Sigmoid colon (tissue), 7 donors: ENCODE results near the gene RHOC. TPM values are rescaled to one million over a fixed set of nuclear protein-coding genes. Genes with fewer than 3 reads are reported as not detected.
A peak's percentile ranks its signal among the peaks of the same experiment; 100 is the strongest.

Experiments used
- DNase-seq: peaks from one replicate; pipeline ENCODE4 v3.0.0-alpha.2; 2019
- H3K27ac ChIP-seq, 4 donors: fragments of 200-600 bp; sonication (generic); one replicate each; pipeline ENCODE4 v1.5.1; 2016 to 2019; ENCODE audit warnings: mild to moderate bottlenecking in 1 of 4
- H3K27me3 ChIP-seq, 3 donors: fragments of 200-600 bp; sonication (generic); one replicate each; pipeline ENCODE4 v1.5.1; 2019; ENCODE audit warnings: mild to moderate bottlenecking in 1 of 3
- H3K36me3 ChIP-seq, 4 donors: fragments of 200-600 bp; sonication (generic); one replicate each; pipeline ENCODE4 v1.5.1; 2016 to 2019
- H3K4me1 ChIP-seq, 4 donors: fragments of 200-600 bp; sonication (generic); one replicate each; pipeline ENCODE4 v1.5.1; 2017 to 2019
- H3K4me3 ChIP-seq, 4 donors: fragments of 200-600 bp; sonication (generic); one replicate each; pipeline ENCODE4 v1.5.1; 2017 to 2019; ENCODE audit warnings: mild to moderate bottlenecking in 2 of 4, moderate library complexity in 1 of 4
- H3K9me3 ChIP-seq, 4 donors: fragments of 200-600 bp in 3 of 4; sonication (generic) in 3 of 4; one replicate each; pipeline versions ENCODE4 v1.5.1 to v1.6.1; 2013 to 2019
- CTCF ChIP-seq, 4 experiments: fragments of 450-650 bp in 3 of 4; fragments of 200-600 bp in 1 of 4; IDR thresholded peaks; one replicate each; pipeline ENCODE4 v1.5.1; 2016 to 2019; ENCODE audit warnings: antibody characterized with exemption in 4 of 4, mild to moderate bottlenecking in 3 of 4, moderate library complexity in 2 of 4
- EP300 ChIP-seq, 4 donors: sonication (generic); formaldehyde crosslinking; IDR thresholded peaks; one replicate each; pipeline ENCODE4 v1.6.1; 2017; ENCODE audit warnings: antibody characterized with exemption in 4 of 4
- POLR2A ChIP-seq, 2 donors: fragments of 450-650 bp; IDR thresholded peaks; one replicate each; pipeline ENCODE4 v1.6.1; 2016; ENCODE audit warnings: antibody characterized with exemption in 2 of 2, mild to moderate bottlenecking in 2 of 2, moderate library complexity in 2 of 2
- POLR2AphosphoS5 ChIP-seq, 4 donors: sonication (generic); formaldehyde crosslinking; IDR thresholded peaks; one replicate each; pipeline ENCODE4 v1.6.1; 2017; ENCODE audit warnings: antibody characterized with exemption in 4 of 4
- WGBS, 2 donors: extraction: QIAGEN DNeasy Blood & Tissue Kit; methylation state at CpG; one replicate each; pipeline ENCODE4 v1.1.7; 2013; 5-methylcytosine and 5-hydroxymethylcytosine counted together
- intact Hi-C: fragments of 100-400 bp; cut with DNase I; formaldehyde crosslinking; loops from one replicate; pipeline ENCODE4 v1.15.1; 2023
- polyA plus RNA-seq, 3 donors: library from polyadenylated mRNA; stranded (reverse); fragments of 200-250 nt; gene quantifications; one replicate each; pipeline ENCODE4 v1.2.3, GENCODE V29; 2013
- total RNA-seq, 4 donors: library from RNA; depleted of rRNA; stranded (reverse); fragments of >200 nt; gene quantifications; one replicate each; pipeline ENCODE4 v1.1.0, GENCODE V29; 2016
- donor health status: healthy with polysubstance abuse.
- donor health status: Bipolar disorder and iron deficiency.
- donor health status: healthy.

Gene RHOC
- total and polyA plus RNA-seq, 7 donors = 181 to 1,259 (median 244) TPM

GRCh38 chr1:112718691-112719418 lies 11.9 kb upstream of the RHOC start:
- Histone ChIP-seq H3K27me3 (peaks cover 0 to 6% (median 0%) of the 10 kb centered on the region in 3 donors), H3K27ac (no peak overlapping the region), H3K4me3 (peak overlapping the region in 3 of 4 donors; percentile 27 to 34 (median 27)), H3K36me3 (no peaks in the 10 kb centered on the region), H3K4me1 (peaks cover 0 to 41% (median 40%) of the 10 kb centered on the region in 4 donors), H3K9me3 (no peaks in the 10 kb centered on the region)
- DNase-seq = peak; percentile 87
- intact Hi-C loops = loop anchor here (1.0 to 10.0 kb wide), 5 partner anchors 85 to 1096 kb away; partner anchors contain the start of genes RSBN1 and SLC16A1
- 16 to 21% methylated on average over 44 of the region's 44 CpGs for WGBS, 2 donors
- TF ChIP-seq POLR2AphosphoS5 (IDR thresholded peaks at IDR 0.05) (no peak), POLR2A (IDR thresholded peaks at IDR 0.05) (no peak), CTCF (IDR thresholded peaks at IDR 0.05) (peak; percentile 38 to 87 (median 72))

GRCh38 chr1:112717263-112717873 lies 10.4 kb upstream of the RHOC start:
- Histone ChIP-seq H3K4me1 (peaks cover 0 to 35% (median 32%) of the 10 kb centered on the region in 4 donors), H3K27ac (no peak overlapping the region), H3K9me3 (no peaks in the 10 kb centered on the region), H3K27me3 (peaks cover 0 to 4% (median 0%) of the 10 kb centered on the region in 3 donors), H3K36me3 (no peaks in the 10 kb centered on the region), H3K4me3 (no peak overlapping the region)
- TF ChIP-seq EP300 (IDR thresholded peaks at IDR 0.05) (no peak), POLR2A (IDR thresholded peaks at IDR 0.05) (no peak), CTCF (IDR thresholded peaks at IDR 0.05) (no peak), POLR2AphosphoS5 (IDR thresholded peaks at IDR 0.05) (no peak)
- 81 to 90% methylated on average over 2 of the region's 2 CpGs for WGBS, 2 donors
- intact Hi-C loops = loop anchor here (2.0 to 10.0 kb wide), 4 partner anchors 165 to 1097 kb away; partner anchors contain the start of genes LRIG2, RSBN1 and SLC16A1
- DNase-seq = no peak

- no peaks in the 10 kb centered on the region for H3K9me3 ChIP-seq
- peak overlapping the region in 3 of 4 donors; percentile 47 to 67 (median 56) for H3K4me3 ChIP-seq
- TF ChIP-seq POLR2AphosphoS5 (IDR thresholded peaks at IDR 0.05) = peak in 1 of 4 donors; percentile 23
- no peak for TF ChIP-seq EP300 (IDR thresholded peaks at IDR 0.05)
- peak; percentile 91 to 97 (median 92) for TF ChIP-seq CTCF (IDR thresholded peaks at IDR 0.05)
- peak overlapping the region; percentile 61 to 74 (median 68) for H3K27ac ChIP-seq
- H3K36me3 ChIP-seq = no peaks in the 10 kb centered on the region
- H3K4me1 ChIP-seq = peaks cover 0 to 35% (median 30%) of the 10 kb centered on the region in 4 donors
- no peaks in the 10 kb centered on the region for H3K27me3 ChIP-seq
- DNase-seq = peak; percentile 94
- WGBS, 2 donors = 17 to 18% methylated on average over 13 of the region's 13 CpGs
- intact Hi-C loops = loop anchor here (2.0 to 10.0 kb wide), 4 partner anchors 166 to 1099 kb away; partner anchors contain the start of genes LRIG2, RSBN1 and SLC16A1
These were observed 9.3 kb upstream of the RHOC start for GRCh38 chr1:112716133-112716720.

- Histone ChIP-seq H3K36me3 (no peaks in the 10 kb centered on the region), H3K9me3 (no peaks in the 10 kb centered on the region), H3K27me3 (no peaks in the 10 kb centered on the region), H3K4me3 (peak within 1 kb of the TSS; percentile 46 to 67 (median 52)), H3K27ac (peak within 1 kb of the TSS; percentile 61 to 74 (median 68)), H3K4me1 (peaks cover 0 to 35% (median 30%) of the 10 kb centered on the region in 4 donors)
- TF ChIP-seq EP300 (IDR thresholded peaks at IDR 0.05) (no peak), POLR2A (IDR thresholded peaks at IDR 0.05) (no peak), CTCF (IDR thresholded peaks at IDR 0.05) (no peak), POLR2AphosphoS5 (IDR thresholded peaks at IDR 0.05) (peak in 2 of 4 donors; percentile 9 to 61)
- intact Hi-C loops = loop anchor here (2.0 to 10.0 kb wide), 5 partner anchors 97 to 1099 kb away; partner anchors contain the start of genes CAPZA1, LRIG2, RSBN1 and SLC16A1
- 0 to 1% methylated on average over 51 of the region's 51 CpGs for WGBS, 2 donors
- DNase-seq = peak; percentile 98
These were observed 8.5 kb upstream of the RHOC start, which contains the start of gene PPM1J for GRCh38 chr1:112715264-112716053. TSS of gene PPM1J (minus strand) at chr1:112715332. CDS start at chr1:112715301, 31 bp downstream.
